ENCODE results near the gene ETFA.

DNA sequence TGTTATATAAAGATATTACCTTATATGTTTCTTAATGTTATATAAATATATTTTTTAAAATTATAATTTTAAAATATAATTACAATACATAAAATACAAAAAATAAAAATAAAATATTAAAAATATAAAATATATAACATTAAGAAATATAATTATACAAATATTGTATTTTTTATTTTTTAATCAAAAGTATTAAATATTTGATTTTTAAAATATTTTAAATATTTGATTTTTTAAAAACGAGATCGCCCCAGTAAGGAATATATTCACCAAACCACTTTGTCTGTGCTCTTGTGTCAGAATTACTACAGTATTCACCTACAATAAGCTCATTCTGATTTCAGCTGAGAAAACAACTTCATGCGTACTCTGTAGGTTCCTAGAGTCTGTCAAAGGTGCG is 89.1 kb downstream of the ETFA start:
- TF ChIP-seq CTCF (IDR thresholded peaks at IDR 0.05) = no peak
- no peak for TF ChIP-seq POLR2A (IDR thresholded peaks at IDR 0.05)

Measured in prostate gland (tissue), 2 donors.